HG02840 (cell line): ENCODE data around the gene CCDC127.
"Not testable (repeated sequence)": the region's sequence is repeated elsewhere in the genome, so short reads cannot be mapped to it uniquely, and the experiment has no call there.

ENCODE experiments used
- ATAC-seq: cut with Tn5 transposase; IDR thresholded peaks from one replicate; pipeline ENCODE4 v1.9.1; 2021; ENCODE audit warnings: mild to moderate bottlenecking, moderate library complexity, moderate number of reproducible peaks; ENCODE audit not compliant: unreplicated experiment, low FRiP score

The CCDC127 gene

DNA sequence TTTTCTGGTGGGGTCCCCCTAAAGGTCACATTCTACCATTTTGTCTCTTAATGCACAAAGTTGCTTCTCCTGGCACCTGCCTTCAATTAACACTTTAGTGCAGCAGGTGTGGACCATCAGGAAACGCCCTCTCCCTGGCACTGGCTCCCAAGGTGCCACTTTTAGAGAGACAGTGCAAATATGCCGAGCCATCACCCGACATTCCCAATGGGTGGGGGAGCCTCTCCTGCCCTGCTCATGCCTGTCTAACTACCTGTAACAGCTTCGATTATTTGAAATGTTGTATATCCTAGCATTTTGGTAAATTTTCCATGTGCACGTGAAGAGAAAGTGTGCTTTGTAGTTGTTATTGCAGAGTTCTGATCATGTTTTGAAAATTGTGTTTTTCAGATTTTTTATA, 39.8 kb downstream of the CCDC127 start:
- no peak for ATAC-seq

DNA sequence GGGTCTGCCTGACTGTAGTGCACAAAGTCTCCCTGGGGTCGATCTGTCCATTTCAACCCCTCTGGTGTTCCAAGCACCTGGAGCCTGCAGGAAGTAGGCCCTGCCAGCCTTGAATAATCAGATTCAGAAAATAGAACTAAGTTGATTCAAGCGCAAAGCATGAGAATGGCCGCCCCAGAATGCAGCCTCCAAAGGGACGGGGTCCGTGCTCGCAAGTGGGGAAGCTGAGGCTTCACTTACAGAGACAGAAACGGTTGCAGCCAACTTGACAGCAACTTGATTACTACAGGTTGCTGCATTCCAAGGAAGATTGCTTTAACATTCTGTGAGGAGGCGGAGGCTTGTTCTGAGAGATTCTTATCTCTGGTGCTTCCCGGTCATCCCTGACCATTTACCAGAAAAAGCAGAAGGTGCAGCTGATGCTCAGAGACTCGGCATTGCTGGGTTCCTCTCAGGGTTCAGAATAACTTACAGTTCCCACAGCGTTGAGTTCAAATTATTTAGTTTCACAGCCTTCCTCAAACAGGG, 41.6 kb downstream of the CCDC127 start:
- ATAC-seq: no peak

GRCh38 chr5:174876-175465, 43.0 kb downstream of the CCDC127 start:
- ATAC-seq: no peak

- ATAC-seq: no peak
Measured at GRCh38 chr5:174291-174600, 43.7 kb downstream of the CCDC127 start.

DNA sequence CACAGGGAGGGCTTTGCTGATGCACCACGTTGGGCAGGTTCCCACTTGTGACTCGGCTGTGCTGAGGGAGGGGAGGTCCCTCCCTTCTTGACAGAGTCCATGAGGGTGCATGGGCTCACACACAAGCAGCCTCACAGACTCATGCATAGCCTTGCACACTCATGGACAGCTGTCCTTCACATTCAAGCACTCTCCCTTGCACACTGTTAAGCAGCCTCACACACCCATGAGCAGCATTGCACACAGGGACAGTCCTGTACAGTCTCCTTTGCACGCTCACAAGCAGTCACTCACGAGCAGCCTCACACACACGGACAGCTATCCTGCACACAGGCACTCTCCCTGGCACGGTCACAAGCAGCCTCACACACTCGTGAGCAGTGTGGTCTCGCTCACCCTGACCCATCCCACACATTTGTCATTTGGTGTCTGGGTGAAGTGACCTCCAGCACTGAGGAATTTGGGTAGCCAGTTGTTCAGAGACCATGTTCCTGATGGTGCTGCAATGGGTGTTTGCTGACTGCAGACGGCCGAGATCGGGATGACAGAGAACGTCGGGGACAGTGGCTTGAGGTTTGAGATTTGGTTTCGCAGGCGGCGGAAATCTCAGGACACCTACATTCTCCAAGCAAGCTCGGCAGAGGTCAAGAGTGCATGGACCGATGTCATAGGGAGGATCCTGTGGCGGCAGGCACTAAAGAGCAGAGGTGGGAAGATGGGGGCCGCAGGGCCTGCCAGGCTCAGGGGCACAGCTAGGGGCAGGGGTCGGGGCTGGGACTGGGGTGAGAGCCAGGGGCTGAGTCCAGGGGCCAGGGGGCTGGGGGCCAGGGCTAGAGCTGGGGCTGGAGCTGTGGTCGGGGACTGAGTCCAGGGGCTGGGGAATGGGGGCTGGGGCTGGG, 44.3 kb downstream of the CCDC127 start:
- ATAC-seq: no peak

DNA sequence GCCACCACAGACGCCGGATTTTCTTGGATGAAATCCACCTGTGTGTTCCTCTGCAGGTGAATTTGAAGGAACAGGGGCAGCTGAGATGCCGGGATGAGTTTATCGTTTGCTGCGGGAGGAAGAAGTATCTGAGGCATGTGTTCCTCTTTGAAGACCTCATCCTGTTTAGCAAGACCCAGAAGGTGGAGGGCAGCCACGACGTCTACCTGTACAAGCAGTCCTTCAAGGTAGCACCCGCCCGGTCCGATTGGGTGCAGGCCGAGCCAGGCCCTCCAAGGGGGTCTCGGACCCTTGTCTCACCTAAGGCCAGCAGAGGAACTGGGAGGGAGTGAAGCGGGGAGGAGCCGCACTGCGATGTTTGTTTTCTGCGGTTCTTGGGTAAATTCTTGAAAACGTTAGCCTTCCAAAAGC, 45.1 kb downstream of the CCDC127 start:
- ATAC-seq: no peak

DNA sequence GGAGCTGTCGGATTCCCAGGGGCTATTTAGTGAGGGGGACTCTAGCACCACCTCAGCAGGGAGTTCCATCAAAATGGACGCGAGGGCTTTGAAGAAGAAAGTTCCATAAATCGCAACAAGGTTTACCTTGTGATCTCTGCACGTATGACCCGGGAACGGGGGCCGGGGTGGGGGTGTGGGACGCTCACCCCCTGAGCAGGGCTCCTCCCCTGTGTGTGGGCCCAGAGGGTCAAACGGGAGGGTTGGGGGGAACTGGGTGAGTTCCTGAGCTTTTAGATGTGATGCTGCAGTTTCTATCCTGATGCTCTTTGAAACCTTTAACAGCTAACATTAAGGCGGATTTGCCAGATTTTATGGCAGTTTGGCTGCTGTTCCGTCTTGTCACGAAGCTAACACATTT, 45.5 kb downstream of the CCDC127 start:
- no peak for ATAC-seq

DNA sequence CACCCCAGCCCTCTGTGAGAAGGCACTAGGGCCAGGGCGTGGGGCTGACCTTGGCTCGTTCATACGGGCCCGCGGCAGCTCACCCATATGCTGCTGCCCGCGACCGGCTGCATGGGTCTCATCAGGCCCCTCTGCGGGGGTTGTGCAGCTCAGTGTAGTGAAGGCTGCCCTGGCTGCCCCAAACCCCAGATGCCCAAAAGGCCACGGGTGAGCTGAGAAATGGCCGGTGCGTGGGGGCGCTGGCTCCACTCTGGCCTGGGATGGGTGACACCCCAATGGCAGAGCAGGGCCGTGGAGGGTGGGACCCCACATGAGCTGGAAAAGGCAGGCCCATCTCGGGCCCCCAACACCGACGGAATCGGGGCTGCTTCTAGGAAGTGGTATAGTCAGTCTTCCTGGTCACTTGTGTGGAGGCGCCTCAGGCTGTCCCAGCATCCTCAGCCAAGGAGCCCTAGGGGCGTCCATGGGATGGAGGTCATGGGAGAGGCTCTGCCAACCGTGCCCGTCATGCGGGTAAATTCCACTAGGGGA, 46.1 kb downstream of the CCDC127 start:
- no peak for ATAC-seq

- no peak for ATAC-seq
Measured at GRCh38 chr5:170971-171800, 46.8 kb downstream of the CCDC127 start.

- no peak for ATAC-seq
Measured at GRCh38 chr5:169728-170094, 48.2 kb downstream of the CCDC127 start.

GRCh38 chr5:169071-169727, 48.8 kb downstream of the CCDC127 start:
- ATAC-seq: no peak

GRCh38 chr5:167982-168660, 49.8 kb downstream of the CCDC127 start:
- ATAC-seq: no peak

DNA sequence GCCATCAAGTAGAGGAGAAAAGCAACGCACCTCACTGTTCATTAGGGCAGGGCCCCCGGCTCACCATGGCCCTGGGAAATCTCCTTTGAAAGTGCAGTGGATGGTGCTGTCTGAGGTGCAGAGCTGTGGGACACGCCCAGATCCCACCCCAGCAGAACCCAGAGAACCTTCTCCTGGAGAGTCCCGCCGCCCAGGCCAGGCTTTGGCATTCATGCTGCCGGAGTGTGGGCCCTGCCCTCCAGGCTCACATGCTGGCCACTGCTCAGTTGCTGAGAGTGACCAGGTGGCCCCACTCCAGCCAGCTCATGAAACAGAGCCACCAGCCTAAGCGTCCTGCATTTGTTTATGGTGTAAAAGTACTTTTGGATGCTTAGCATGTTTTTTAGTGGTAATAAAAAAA, 50.4 kb downstream of the CCDC127 start:
- no peak for ATAC-seq

DNA sequence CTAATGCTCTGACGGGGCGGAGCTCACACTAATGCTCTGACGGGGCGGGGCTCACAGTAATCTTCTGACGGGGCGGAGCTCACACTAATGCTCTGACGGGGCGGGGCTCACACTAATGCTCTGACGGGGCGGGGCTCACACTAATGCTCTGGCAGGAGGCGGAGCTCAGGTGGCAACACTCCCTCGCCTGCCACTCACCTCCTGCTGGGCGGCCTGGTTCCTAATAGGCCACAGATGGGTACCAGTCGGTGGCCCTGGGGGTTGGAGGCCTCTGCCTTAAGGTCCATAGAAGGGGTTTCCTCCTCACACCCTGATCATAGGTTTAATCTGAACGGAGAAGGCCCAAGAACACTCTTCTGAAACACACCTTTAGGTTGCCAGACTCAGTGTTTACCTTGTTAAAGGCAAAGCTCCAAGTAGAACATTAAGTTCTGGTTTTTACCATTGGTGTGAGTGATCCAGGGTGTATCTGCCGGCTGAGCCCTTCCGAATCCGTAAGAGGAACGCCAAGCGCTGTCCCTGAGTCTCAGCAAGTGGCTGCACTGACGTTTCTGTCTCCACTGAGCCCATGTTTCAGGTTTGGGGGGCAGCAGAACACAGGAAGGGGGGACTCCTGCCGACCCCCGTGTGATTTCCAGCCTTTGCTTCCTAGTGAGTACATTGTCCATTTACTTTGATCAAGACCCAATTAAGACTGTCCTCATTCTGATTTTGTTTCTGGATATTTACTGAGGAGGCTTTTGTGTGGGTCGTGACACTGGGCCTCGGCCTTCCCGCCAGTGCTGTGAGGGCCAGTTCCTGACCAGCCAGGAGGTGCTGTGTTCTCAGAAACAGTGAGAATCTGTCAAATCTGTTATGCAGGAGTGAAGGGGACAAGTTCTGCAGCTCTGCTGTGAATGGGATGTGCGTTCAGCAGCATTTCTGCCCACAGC, 51.2 kb downstream of the CCDC127 start:
- no peak for ATAC-seq

DNA sequence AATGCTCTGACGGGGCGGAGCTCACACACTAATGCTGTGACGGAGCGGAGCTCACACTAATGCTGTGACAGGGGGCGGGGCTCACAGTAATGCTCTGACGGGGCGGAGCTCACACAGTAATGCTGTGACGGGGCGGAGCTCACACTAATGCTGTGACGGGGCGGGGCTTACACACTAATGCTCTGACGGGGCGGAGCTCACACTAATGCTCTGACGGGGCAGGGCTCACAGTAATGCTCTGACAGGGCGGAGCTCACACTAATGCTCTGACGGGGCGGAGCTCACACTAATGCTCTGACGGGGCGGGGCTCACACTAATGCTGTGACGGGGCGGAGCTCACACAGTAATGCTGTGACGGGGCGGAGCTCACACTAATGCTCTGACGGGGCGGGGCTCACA, 53.2 kb downstream of the CCDC127 start:
- not testable (repeated sequence) for ATAC-seq

DNA sequence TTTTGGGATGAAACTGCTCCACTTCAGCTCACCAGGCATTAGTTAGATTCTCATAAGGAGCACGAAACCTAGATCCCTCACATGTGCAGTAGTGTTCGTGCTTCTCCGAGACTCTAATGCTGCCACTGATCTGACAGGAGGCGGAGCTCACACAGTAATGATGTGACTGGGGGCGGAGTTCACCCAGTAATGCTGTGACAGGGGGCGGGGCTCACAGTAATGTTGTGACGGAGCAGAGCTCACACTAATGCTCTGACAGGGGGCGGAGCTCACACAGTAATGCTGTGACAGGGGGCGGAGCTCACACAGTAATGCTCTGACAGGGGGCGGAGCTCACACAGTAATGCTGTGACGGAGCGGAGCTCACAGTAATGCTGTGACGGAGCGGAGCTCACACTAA, 53.7 kb downstream of the CCDC127 start:
- no peak for ATAC-seq

DNA sequence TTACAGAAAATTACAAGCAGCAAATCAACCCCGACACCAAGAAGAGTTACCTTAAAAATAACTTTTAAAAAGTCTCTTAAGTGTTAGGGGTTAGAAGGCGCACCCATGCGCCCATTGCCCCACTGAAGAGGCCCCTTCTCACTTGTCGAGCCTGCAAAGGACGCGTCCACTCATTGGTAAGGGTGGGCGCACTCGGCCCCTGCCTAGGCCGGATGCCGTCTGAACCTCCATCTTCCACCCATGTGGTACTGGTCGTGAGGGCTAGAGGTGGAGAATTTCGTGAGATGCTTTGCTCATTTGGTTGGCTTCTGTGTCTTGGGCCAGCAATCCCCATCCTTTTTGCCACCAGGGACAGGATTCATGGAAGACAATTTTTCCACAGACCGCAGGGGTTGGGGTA, 54.1 kb downstream of the CCDC127 start:
- no peak for ATAC-seq

DNA sequence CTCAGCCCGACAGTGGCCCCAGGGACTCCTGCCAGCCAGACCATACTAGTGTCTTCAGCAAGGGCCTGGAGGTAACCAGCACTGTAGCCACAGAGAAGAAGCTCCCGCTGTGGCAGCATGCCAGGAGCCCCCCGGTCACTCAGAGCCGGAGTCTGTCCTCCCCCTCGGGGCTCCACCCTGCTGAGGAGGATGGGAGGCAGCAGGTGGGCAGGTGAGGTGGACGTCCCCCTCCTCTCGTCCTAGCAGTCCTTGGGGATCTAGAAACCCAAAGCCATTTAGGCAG, 54.7 kb downstream of the CCDC127 start:
- ATAC-seq: no peak
